ENCODE measurements around the gene TMX4. TPM values are rescaled to one million over a fixed set of nuclear protein-coding genes. Genes with fewer than 3 reads are reported as not detected.

Gene TMX4
- total RNA-seq, 2 experiments from 2014 or later: 21.2 to 21.8 TPM

DNA sequence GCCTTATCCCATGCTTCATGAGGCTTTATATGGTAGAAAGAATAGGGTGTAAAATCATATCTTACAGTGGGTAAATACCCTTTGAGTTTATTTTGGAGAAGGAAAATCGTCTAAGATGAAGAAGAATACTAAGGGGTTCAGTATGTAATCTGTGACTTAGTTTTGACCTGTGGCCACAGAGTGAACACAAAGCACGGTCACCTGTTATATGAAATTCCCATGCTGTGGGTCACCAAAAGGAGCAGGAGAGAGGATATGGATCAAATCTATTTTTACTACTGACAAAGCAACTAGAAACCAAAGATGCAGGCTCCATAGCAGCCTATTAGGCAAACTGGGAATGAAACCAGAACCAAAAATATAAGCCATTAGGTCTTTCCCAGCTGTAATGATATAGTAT, 75.7 kb downstream of the TMX4 start:
- ATAC-seq (no peak), DNase-seq (no peak)
- Mint-ChIP-seq H3K4me1 (ENCODE audit: low read depth) (no peaks in the 10 kb centered on the region), H3K9me3 (peaks cover 9% of the 10 kb centered on the region), H3K4me3 (no peak overlapping the region), H3K27ac (no peak overlapping the region), H3K27me3 (peaks cover 15% of the 10 kb centered on the region), H3K36me3 (ENCODE audit: low read depth) (no peaks in the 10 kb centered on the region)
- TF ChIP-seq CTCF (IDR thresholded peaks at IDR 0.05): no peak
- POLR2A ChIA-PET: no interaction called here
- intact Hi-C loops (cut with micrococcal nuclease): no loop called here
- CTCF ChIA-PET: no interaction called here

GRCh38 chr20:7940341-7940740, 79.2 kb downstream of the TMX4 start, which contains the start of gene HAO1:
HAO1 (minus strand) TSS chr20:7940458; CDS start chr20:7940422, 36 bp downstream.
- no peaks in the 10 kb centered on the region for H3K4me1 Mint-ChIP-seq (ENCODE audit: low read depth)
- ChIA-PET POLR2A (no interaction called here), CTCF (no interaction called here)
- ATAC-seq (no peak), DNase-seq (no peak)
- H3K27ac Mint-ChIP-seq: no peak within 1 kb of the TSS
- intact Hi-C loops (cut with micrococcal nuclease): no loop called here
- no peak within 1 kb of the TSS for H3K4me3 Mint-ChIP-seq
- TF ChIP-seq CTCF (IDR thresholded peaks at IDR 0.05): no peak
- H3K27me3 Mint-ChIP-seq: peaks cover 5% of the 10 kb centered on the region
- no peaks in the 10 kb centered on the region for H3K9me3 Mint-ChIP-seq
- no peaks in the 10 kb centered on the region for H3K36me3 Mint-ChIP-seq (ENCODE audit: low read depth)

DNA sequence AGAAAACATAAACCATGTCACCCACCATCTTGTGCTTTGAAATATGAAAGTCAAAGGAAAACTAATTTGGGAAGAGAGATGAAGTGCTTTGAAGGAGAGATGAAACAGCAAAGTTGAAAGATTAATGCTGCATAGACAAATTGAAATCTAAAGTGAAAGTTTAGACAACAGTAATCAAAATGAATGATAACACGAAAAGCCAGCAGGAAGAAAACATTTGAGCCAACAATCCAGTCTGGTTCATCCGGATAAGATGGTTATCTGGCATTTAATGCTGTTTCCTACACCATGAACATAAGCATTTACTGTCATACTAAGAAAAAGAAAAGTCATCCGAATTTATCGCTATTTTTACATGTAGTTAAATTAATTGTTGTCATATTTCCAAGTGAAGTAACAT, 79.9 kb downstream of the TMX4 start:
- DNase-seq (no peak), ATAC-seq (no peak)
- no peaks in the 10 kb centered on the region for H3K9me3 Mint-ChIP-seq
- H3K27me3 Mint-ChIP-seq: peaks cover 7% of the 10 kb centered on the region
- no peak overlapping the region for H3K4me3 Mint-ChIP-seq
- TF ChIP-seq CTCF (IDR thresholded peaks at IDR 0.05): no peak
- H3K4me1 Mint-ChIP-seq (ENCODE audit: low read depth): no peaks in the 10 kb centered on the region
- CTCF ChIA-PET: no interaction called here
- H3K27ac Mint-ChIP-seq: no peak overlapping the region
- H3K36me3 Mint-ChIP-seq (ENCODE audit: low read depth): no peaks in the 10 kb centered on the region
- intact Hi-C loops (cut with micrococcal nuclease): loop anchor here (5.0 kb wide), 1 partner anchor 783 kb away; no protein-coding TSS in a partner anchor
- POLR2A ChIA-PET: no interaction called here

GRCh38 chr20:7938058-7938457, 81.5 kb downstream of the TMX4 start:
- intact Hi-C loops (cut with micrococcal nuclease): loop anchor here (5.0 kb wide), 1 partner anchor 784 kb away; no protein-coding TSS in a partner anchor
- no peak for ATAC-seq
- Mint-ChIP-seq H3K27ac (no peak overlapping the region), H3K27me3 (peaks cover 5% of the 10 kb centered on the region), H3K4me3 (no peak overlapping the region), H3K4me1 (ENCODE audit: low read depth) (no peaks in the 10 kb centered on the region), H3K9me3 (no peaks in the 10 kb centered on the region), H3K36me3 (ENCODE audit: low read depth) (no peaks in the 10 kb centered on the region)
- TF ChIP-seq CTCF (IDR thresholded peaks at IDR 0.05): no peak
- ChIA-PET CTCF (interaction anchor here (0.6 to 3.7 kb wide), 2 partner anchors 784 to 810 kb away, joined by 3 to 50 read pairs; no protein-coding TSS in a partner anchor), POLR2A (no interaction called here)
- DNase-seq: no peak

- CTCF ChIA-PET: interaction anchor here (0.9 to 3.7 kb wide), 18 partner anchors 8 to 1662 kb away, joined by 3 to 50 read pairs (median 4); partner anchors contain the start of gene PLCB1
- POLR2A ChIA-PET: no interaction called here
- no peaks in the 10 kb centered on the region for H3K4me1 Mint-ChIP-seq (ENCODE audit: low read depth)
- H3K27me3 Mint-ChIP-seq: peaks cover 2% of the 10 kb centered on the region
- H3K9me3 Mint-ChIP-seq: no peaks in the 10 kb centered on the region
- no peak for ATAC-seq
- TF ChIP-seq CTCF (IDR thresholded peaks at IDR 0.05): no peak
- H3K4me3 Mint-ChIP-seq: no peak overlapping the region
- intact Hi-C loops (cut with micrococcal nuclease): loop anchor here (5.0 kb wide), 1 partner anchor 785 kb away; no protein-coding TSS in a partner anchor
- H3K36me3 Mint-ChIP-seq (ENCODE audit: low read depth): no peaks in the 10 kb centered on the region
- DNase-seq: no peak
- no peak overlapping the region for H3K27ac Mint-ChIP-seq
Measured at GRCh38 chr20:7937328-7937727, 82.2 kb downstream of the TMX4 start.
